HepG2 (cell line): ENCODE results near the gene ZNF490. TPM values are rescaled to one million over a fixed set of nuclear protein-coding genes. Genes with fewer than 3 reads are reported as not detected.

Source experiments
- ATRX ChIP-seq: sonication (generic); formaldehyde crosslinking; IDR thresholded peaks from 2 replicates; pipeline ENCODE4 v1.4.0; 2020; ENCODE audit warnings: missing genetic modification reagents, borderline replicate concordance
- FOXA1 ChIP-seq, 2 experiments: fragments of 450-650 bp in 1 of 2; sonication (generic) in 1 of 2; formaldehyde crosslinking in 1 of 2; IDR thresholded peaks; 2 replicates each; pipeline versions ENCODE4 v1.4.0 to v1.6.1; 2016 to 2020; ENCODE audit warnings: missing genetic modification reagents in 1 of 2
- PHF20 ChIP-seq: sonication (generic); formaldehyde crosslinking; IDR thresholded peaks from 2 replicates; pipeline ENCODE4 v1.5.0; 2020; ENCODE audit warnings: mild to moderate bottlenecking, missing genetic modification reagents
- TBL1XR1 ChIP-seq: fragments of 150-350 bp; IDR thresholded peaks from 2 replicates; pipeline ENCODE4 v1.6.1; 2014; ENCODE audit warnings: borderline replicate concordance, low read length; ENCODE audit not compliant: partially characterized antibody
- TBX2 ChIP-seq: sonication (generic); formaldehyde crosslinking; IDR thresholded peaks from 2 replicates; pipeline ENCODE4 v1.5.0; 2020; ENCODE audit warnings: missing genetic modification reagents, mild to moderate bottlenecking, borderline replicate concordance
- ZNF670 ChIP-seq: sonication (generic); formaldehyde crosslinking; IDR thresholded peaks from 2 replicates; pipeline ENCODE4 v1.8.0; 2022; ENCODE audit warnings: mild to moderate bottlenecking, missing genetic modification reagents, borderline replicate concordance
- polyA plus RNA-seq, 8 experiments: library from polyadenylated mRNA; depleted of rRNA in 3 of 8; stranded (reverse) in 7 of 8; unstranded in 1 of 8; fragments of >200 nt; fragmentation: Illumina TruSeq in 4 of 8; extraction: Trizol in 4 of 8; gene quantifications; 2 replicates each; pipeline versions ENCODE4 v1.2.1 to v1.2.3, GENCODE V29; 2011 to 2016; ENCODE audit warnings: low read depth in 4 of 8, missing spikeins in 1 of 8, mixed read lengths in 1 of 8; ENCODE audit not compliant: insufficient read depth in 1 of 8
- total RNA-seq, 5 experiments: library from RNA; depleted of rRNA; stranded (reverse); fragments of >200 nt; fragmentation: Illumina TruSeq; extraction: Trizol; gene quantifications; 2 replicates each; pipeline ENCODE4 v1.2.3, GENCODE V29; 2016; ENCODE audit warnings: low read depth in 1 of 5
- TF ChIP-seq, protein P1 (sequence below): sonication (generic); formaldehyde crosslinking; IDR thresholded peaks from 2 replicates; pipeline ENCODE4 v1.9.0; 2022; ENCODE audit warnings: low read depth, missing genetic modification reagents
- TF ChIP-seq, protein P2 (sequence below): sonication (generic); formaldehyde crosslinking; IDR thresholded peaks from 2 replicates; pipeline ENCODE4 v1.5.0; 2020; ENCODE audit warnings: mild to moderate bottlenecking, missing genetic modification reagents
- TF ChIP-seq, protein P3 (sequence below): sonication (generic); formaldehyde crosslinking; IDR thresholded peaks from 2 replicates; pipeline ENCODE4 v1.8.1; 2022; ENCODE audit warnings: low read depth, mild to moderate bottlenecking, missing genetic modification reagents

The ZNF490 gene
- total and polyA plus RNA-seq, 2 of the 13 experiments (the other 11 are each of a cell fraction or from before 2014, with no cell fraction given), result 1.3 to 2.9 TPM

DNA sequence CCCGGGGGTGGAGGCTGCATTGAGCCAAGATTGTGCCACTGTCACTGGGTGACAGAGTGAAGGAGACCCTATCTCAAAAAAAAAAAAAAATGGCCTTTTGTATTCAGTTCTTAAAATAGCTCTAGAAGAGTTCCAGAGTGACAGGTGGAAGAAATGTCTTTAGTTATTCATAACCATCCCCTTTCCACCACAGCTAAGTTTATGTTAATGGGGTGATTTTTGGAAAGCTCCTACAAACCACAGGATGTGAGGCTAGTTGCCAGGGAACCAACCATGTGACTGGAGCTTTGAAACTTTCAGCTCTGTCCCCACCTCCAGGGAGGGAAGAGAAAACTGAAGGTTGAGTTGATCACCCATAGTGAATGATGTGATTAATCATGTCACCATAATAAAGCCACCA is 6.9 kb downstream of the ZNF490 start (continued):
- no peak for TF ChIP-seq TBL1XR1
- no peak for TF ChIP-seq FOXA1 (IDR thresholded peaks at IDR 0.05)
- no peak for TF ChIP-seq FOXA1 (CRISPR knock-in tag; IDR thresholded peaks at IDR 0.05)
- TF ChIP-seq, protein P1, sequence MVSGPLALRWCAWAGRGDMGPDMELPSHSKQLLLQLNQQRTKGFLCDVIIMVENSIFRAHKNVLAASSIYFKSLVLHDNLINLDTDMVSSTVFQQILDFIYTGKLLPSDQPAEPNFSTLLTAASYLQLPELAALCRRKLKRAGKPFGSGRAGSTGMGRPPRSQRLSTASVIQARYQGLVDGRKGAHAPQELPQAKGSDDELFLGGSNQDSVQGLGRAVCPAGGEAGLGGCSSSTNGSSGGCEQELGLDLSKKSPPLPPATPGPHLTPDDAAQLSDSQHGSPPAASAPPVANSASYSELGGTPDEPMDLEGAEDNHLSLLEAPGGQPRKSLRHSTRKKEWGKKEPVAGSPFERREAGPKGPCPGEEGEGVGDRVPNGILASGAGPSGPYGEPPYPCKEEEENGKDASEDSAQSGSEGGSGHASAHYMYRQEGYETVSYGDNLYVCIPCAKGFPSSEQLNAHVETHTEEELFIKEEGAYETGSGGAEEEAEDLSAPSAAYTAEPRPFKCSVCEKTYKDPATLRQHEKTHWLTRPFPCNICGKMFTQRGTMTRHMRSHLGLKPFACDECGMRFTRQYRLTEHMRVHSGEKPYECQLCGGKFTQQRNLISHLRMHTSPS (CRISPR knock-in tag), result no peak
- TF ChIP-seq TBX2, result no peak
- no peak for TF ChIP-seq ATRX (CRISPR knock-in tag)
- no peak for TF ChIP-seq ZNF670 (CRISPR knock-in tag)
- TF ChIP-seq, protein P2, sequence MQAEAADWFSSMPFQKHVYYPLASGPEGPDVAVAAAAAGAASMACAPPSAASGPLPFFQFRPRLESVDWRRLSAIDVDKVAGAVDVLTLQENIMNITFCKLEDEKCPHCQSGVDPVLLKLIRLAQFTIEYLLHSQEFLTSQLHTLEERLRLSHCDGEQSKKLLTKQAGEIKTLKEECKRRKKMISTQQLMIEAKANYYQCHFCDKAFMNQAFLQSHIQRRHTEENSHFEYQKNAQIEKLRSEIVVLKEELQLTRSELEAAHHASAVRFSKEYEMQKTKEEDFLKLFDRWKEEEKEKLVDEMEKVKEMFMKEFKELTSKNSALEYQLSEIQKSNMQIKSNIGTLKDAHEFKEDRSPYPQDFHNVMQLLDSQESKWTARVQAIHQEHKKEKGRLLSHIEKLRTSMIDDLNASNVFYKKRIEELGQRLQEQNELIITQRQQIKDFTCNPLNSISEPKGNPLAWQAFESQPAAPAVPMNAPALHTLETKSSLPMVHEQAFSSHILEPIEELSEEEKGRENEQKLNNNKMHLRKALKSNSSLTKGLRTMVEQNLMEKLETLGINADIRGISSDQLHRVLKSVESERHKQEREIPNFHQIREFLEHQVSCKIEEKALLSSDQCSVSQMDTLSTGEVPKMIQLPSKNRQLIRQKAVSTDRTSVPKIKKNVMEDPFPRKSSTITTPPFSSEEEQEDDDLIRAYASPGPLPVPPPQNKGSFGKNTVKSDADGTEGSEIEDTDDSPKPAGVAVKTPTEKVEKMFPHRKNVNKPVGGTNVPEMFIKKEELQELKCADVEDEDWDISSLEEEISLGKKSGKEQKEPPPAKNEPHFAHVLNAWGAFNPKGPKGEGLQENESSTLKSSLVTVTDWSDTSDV (CRISPR knock-in tag), result no peak
- TF ChIP-seq PHF20, result no peak
- TF ChIP-seq, protein P3, sequence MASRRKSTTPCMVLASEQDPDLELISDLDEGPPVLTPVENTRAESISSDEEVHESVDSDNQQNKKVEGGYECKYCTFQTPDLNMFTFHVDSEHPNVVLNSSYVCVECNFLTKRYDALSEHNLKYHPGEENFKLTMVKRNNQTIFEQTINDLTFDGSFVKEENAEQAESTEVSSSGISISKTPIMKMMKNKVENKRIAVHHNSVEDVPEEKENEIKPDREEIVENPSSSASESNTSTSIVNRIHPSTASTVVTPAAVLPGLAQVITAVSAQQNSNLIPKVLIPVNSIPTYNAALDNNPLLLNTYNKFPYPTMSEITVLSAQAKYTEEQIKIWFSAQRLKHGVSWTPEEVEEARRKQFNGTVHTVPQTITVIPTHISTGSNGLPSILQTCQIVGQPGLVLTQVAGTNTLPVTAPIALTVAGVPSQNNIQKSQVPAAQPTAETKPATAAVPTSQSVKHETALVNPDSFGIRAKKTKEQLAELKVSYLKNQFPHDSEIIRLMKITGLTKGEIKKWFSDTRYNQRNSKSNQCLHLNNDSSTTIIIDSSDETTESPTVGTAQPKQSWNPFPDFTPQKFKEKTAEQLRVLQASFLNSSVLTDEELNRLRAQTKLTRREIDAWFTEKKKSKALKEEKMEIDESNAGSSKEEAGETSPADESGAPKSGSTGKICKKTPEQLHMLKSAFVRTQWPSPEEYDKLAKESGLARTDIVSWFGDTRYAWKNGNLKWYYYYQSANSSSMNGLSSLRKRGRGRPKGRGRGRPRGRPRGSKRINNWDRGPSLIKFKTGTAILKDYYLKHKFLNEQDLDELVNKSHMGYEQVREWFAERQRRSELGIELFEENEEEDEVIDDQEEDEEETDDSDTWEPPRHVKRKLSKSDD (CRISPR knock-in tag), result no peak
